HG03378 (cell line): Measurements from ENCODE around the gene PLA2G4D.

Experiments
- ATAC-seq: cut with Tn5 transposase; IDR thresholded peaks from one replicate; pipeline ENCODE4 v1.9.1; 2021; ENCODE audit warnings: mild to moderate bottlenecking, moderate library complexity; ENCODE audit not compliant: unreplicated experiment

Gene PLA2G4D

DNA sequence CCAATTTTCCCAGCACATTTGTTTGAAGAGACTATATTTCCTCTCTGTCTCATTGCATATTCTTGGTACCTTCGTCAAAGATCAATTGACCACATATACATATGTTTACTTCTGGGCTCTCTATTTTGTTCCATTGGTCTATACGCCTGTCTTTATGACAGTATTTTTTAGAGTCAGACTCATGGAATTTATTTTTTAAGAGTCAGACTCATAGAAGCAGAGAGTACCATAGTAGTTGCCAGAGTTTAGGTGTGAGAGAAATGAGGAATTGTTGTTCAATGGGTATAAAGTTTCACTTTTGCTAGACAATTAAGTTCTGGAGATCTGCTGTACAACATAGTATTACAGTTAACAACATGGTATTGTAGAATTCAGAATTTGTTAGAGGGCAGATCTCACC is 35.0 kb upstream of the PLA2G4D start:
- no peak for ATAC-seq

DNA sequence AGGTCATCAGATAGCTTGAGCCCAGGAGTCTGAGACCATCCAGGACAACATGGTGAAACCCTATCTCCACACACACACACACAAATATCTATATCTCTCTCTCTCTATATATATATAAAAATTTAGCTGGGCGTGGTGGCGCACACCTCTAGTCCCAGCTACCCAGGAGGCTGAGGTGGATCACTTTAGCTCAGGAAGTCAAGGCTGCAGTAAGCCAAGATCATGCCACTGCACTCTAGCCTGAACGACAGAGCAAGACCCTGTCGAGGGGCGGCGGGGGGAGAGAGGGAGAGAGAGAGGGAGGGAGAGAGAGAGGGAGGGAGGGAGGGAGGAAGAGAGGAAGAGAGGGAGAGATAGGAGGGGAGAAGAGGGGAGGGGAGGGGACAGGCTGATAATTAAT is 34.1 kb upstream of the PLA2G4D start:
- ATAC-seq = no peak

DNA sequence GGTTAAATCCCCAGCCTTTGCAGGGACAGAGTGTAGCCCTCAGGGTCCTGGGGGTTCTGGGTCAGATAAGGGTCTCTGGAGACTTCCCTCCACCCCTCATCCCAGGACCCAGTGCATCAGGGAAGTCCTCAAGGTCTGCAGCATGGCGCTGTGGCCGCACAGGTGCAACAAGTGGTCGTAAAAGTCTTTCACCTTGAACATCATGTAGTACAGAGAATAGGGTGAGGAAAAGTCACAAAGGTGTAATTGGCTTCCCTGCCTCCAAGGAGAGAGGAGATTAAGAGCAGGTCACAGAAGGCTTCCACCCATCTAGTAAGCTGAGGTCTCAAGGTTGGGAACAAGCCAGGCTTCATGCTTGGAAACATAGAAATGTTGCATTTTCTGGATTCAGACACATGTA is 29.2 kb upstream of the PLA2G4D start:
- ATAC-seq = no peak

DNA sequence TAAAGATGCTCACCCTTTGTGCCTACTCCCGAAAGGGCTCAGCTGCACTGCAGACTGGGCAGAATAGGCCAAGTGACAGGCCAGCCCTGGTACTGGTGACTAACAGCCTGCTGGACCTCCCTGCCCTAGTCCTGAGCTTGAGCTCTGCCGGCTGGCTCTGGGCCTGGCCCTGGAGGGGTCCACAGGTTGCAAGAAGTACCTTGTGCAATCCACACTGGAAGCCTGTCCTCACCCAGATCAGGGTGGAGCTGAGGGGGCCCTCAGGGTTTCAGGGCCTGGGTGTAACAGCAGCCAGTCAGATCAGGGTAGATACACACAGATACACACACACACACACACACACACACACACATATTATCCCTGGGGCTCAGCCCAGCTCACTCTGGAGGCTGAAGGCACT is 27.3 kb upstream of the PLA2G4D start:
- ATAC-seq = no peak

DNA sequence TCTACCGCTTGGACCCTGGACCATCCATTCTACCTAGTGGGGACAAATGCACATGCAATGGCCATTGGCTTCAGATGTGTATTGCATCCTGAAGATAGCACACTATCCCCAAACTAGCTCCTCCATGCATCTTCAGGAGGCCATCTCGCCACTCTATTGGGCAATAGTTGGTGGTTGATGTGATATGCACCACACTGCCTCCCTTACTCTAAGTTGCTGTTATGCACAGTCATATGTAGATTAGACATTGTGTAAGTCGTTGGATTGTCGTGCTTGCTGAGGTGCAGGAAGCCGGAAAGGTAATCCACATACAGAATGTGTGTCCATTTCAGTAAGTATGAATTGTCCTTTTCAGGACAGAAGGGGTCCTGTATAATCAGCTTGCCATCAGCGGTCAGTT is 26.7 kb upstream of the PLA2G4D start:
- no peak for ATAC-seq

DNA sequence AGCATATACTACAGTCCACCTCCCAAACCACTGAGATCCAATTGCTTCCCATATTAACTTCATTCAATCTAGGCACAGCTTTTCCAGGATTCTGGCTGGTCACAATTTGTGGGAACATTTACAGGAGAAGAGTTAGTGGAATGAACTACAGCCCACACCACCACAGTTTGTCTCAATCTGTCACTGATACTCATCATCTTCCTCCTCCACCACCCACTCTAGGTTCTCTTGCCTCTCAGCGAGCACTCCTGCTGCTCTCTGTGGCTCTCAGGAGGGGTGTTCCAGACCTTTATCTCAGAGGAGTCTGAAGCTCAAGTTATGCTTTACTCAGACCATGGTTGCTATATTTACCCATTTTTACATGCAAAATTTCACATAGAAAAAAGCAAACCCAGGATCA is 25.9 kb upstream of the PLA2G4D start:
- no peak for ATAC-seq

DNA sequence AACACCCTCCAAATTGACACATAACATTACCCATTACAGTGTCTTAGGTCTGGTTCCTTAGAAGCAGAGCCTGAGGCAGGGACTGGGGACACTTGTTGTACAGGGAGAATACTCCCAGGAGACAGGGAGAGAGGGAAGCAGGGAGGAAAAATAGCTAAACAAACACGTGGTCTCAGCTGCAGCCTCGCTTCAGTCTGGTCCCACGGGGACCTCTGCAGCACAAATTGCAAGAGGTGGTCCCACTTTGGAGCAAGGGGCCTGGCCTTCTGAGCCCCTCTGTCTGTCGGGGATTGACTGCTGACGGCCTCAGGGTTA is 25.0 kb upstream of the PLA2G4D start:
- no peak for ATAC-seq

DNA sequence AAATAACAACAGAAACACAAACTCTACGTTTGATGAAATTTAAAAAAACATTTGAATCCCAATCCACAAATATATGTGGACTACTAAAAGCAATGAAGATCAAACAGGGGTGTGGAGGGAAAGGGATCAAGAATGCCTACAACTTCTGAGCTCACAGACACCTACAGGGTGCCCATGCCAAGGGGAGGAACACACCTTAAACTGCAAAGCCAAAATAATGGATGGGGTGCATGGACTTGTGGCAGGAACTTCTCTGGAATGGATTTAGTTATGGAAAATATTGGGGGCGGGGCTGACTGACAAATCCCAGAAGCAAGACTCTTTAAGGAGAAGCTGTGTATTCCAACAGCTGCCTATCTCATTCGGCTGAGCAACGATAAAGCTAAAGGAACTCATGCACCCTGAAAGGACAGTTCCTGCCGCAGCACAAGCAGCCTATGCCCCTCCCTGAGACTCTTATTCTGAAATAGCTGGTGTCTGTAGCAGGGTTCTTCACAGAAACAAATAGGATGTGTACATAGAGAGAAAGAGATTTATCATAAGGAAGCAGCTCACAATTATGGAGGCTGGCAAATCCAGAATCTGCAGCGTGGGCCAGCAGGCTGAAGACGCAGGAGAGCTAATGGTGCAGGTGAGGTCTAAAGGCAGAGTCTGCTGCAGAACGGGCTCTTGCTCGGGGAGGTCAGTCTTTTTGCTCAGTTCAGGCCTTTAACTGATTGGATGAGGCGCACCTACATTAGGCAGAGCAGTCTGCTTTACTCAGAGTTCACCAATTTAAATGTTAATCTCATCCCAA is 24.5 kb upstream of the PLA2G4D start:
- no peak for ATAC-seq

DNA sequence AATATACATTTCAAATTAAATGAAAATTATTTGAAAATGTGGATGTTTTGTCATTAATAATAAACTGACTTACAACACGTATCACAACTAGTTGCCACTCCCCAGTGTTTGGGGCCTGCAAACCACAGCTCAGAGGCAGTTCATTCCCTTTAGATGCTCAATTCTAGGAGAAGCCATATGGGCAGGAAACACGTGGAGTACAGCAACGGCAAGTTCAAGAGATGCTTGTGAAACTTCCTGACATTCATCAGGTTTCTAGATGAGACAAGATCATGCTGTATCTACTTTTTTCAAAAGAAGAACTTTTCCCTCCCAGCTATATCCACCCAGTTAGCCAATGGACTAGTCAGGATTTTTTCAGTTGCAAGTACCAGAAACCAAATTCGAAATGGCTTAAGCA is 17.6 kb upstream of the PLA2G4D start:
- no peak for ATAC-seq

DNA sequence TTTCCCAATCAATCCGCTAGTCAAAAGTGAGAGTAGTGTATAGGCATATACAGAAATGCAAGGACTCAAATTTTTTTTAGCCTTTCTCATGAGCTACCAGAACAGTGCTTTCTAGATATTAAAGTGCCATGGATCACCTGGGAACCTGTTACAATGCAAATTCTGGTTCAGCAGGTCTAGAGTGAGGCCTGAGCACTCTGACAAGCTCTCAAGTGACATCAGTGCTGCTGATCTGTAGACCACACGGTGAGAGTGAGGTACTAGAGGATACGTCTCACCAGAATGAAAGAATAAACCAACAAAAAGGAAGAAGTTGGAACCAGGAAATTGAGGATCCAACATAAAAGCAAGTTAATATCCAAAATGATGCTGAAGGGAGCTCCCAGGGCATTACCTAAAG is 16.0 kb upstream of the PLA2G4D start:
- ATAC-seq = no peak

DNA sequence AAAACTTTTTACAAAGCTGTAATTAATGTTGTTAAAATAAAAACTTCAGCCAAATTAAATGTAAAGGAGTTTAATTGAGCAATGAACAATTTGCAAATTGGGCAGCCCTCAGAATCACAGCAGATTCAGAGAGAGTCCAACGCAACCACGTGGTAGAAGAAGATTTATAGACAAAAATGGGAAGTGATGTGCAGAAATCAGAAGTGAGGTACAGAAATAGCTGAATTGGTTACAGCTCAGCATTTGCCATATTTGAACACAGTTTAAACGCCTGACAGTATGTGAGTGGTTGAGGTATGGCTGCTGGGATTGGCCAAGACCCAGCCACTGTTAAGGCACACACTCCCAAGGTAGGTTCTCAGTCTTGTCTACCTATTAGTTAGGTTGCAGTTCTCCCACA is 14.4 kb upstream of the PLA2G4D start:
- no peak for ATAC-seq

DNA sequence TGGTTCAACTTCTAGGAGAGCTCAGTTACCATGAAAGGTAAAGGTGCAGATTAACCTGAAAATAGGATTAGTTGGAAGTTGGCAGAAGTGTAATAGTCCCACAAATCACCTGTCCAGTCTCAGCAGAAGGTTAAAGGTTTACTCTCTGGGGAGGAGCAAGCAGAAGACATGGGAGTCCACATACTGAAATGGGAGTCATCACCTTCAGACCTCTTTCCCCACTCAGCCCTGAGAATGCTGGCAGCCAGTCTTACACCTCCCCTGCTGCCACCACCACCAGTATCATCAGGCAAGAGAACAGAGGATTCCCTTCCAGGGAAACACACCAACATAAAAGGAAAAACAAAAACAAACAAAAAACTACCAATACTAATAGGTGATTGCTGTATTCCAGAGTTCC is 13.8 kb upstream of the PLA2G4D start:
- ATAC-seq = no peak

DNA sequence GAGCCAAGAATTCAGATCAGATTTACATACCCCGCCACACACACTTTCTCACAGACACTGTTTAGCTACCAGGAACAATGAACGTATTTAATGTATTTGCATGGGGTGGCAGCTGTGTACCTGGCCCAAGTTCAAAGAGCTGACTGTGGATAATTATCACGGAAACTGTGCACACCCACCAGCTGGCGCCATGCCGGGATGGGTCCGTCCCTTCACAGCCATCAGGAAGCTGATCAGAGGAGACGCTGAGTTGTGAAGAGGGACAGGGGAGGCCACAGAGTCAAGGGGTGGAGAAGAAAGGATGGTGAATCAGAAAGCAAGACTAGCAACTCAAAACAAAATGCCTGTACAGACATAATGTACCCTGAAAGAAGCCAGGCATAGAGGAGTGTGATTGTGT is 13.1 kb upstream of the PLA2G4D start:
- ATAC-seq = no peak

DNA sequence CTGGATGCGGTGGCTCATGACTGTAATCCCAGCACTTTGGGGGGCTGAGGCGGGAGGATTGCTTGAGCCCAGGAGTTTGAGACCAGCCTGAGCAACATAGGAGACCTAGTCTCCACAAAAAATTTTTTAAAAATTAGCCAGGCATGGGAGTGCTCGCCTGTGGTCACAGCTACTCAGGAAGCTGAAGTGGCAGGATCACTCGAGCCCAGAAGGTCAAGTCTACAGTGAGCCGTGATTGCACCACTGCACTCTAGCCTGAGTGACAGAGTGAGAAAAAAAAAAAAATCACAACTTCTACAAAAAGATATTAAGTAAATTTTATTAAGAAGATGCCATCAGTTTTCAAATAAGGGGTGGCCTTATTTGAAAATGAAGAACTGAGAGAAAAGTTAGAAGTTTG is 11.9 kb upstream of the PLA2G4D start:
- no peak for ATAC-seq

DNA sequence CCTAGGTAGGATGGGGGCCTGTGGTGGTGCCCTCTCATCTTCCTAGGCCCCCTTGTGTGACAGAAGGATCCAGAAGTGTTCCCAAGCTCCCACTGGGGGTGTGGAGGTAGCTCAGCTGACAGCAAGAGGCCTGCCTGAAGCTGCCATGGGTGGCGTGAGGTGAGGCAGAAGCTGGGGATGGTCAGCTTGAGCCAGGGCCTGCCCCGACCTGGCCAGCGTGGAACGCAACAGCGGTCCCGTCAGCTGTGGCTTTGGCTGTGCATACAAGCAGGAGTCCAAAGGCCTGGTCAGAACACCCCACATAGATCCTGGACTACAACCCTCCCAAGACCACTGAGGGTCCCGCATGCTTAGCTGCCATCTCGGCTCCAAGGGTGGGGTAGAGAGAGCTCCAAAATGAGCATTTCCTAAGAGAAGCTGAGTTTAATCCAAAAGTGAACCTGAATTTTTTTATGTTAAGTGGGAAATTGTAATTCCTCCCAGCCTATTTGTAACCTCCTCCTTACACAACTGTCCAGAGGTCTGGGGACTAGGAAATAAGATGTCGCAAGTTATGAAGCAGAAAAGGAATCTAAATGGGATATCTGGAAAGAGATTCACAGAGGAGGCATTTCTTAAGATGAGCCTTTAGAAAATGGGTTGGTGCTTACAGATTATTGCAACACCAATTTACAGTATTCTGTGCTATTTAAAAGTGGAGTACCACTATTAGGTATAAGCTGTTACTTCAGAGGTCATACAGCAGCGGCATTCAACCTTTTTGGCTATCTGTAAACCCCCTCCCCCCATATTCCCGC is 9.9 kb upstream of the PLA2G4D start:
- no peak for ATAC-seq

DNA sequence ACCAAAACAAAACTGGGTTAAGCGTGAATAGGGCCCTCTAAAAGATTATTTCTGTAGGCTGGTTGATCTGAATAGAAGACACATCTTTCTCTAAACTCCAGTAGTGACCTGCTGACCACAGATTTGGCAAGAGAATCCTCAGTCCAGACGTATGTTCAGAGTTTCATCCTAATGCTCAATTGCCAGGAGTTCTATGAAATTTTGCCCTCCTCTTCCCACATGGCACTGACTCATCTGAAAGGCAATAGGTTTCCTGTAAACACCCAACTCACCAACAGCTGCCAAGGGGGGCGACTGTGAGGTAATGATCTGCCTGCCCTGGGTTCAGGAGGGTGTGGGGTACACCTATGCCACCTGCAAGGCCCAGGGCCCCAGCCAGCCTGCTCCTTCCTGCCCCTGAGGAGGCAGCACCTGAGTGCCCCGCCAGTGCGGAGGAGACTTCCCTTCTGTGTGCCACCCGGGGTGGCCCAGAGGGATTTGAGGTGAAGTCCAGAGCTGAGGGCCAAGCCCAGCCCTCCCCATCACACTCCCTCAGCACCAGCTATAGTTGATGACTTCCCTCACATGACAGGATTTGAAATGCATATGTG is 8.4 kb upstream of the PLA2G4D start:
- ATAC-seq = no peak

DNA sequence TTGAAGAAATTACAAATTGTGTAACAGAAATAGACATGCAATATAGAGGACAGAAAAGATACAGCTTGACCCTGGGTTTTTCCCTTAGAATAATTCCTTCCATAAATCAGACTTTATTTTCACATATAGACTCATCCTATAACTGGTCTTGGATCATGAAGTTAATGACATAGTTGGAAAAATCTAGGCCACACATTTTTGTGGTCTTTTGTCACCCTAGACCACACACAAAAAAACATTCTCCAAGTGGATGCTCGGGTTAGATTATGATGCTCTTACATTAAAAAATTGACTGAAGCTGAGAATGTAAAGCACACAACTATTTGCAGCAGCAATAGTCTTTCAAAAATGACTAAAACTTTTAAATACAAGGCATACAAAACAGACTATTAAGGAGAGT is 7.5 kb upstream of the PLA2G4D start:
- no peak for ATAC-seq

DNA sequence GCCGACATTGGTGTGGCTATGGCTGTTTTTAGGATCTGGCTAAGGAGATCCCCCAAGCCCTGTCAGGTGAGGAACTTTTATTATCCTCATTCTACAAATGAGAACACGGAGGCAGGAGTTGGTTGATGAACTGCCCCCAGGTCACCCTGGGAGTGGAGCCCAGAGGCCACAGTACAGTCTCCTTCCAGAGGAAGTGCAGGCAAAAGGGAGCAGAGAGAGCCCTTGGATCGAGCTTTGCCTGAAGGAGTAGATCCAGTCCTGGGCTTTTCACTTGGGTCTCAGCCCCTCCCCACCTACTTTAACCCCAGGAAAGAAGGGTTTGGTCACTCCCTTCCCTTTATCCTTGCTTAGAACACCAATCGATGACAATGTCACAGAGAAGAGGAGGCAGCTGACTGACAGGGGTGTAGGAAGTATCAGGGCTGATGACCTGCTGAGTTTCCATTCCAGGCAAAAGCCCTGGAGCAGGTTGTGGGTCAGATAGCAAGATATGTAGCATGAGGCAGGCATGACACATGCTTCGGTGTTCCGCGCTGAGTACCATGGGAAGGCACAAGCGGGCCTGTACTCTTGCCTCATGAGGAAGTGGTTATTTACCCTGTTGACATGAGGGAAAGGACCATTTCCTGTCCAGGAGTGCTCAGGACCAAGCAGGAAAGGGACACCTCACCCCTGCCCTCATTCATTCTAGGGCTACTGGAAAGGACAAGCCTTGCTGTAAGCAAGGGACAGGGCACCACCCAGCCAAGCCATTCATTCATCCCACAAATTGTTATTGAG is 5.8 kb upstream of the PLA2G4D start:
- no peak for ATAC-seq

DNA sequence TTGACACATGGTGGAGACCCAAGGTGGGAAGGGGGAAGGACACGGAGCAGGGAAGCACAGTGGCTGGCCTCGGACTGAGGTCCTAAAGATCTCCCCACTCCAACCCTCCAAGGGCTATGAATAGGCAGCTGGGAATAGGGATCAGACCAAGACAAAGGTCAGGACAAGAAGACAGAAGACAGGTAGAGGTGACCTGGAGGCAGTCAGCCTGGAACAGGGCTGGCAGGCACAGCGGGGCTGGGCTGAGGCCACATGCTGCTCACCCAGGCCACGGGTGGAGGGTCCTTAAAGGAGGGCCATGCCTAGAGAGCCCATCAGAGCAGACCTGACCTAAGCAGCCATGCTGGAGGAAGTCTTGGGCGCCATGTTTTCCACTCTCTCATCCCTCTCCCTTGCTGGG is 2.7 kb upstream of the PLA2G4D start:
- ATAC-seq = no peak

DNA sequence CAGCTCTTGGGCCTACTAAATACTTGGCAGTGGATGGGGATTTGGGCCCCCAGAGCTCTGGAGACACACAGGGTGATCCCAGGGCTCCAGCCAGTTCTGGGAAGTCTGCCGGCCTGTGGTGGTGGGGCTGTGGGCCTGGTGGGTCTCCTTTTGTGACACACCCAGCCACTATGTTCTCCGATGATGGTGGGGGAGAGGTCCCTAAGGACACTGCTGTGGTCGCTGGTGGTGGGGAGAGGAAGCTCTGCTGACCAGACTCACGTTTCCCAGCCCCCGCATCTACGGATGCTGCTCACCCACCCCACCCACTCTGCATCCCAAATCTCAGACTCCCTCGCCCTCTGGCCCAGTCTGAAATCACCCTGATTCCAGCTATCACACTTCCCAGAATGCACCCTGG is 396 bp downstream of the PLA2G4D start:
- no peak for ATAC-seq
